Lower lobe of right lung (tissue), 2 donors: ENCODE data around the gene LAMA2. TPM values are rescaled to one million over a fixed set of nuclear protein-coding genes. Genes with fewer than 3 reads are reported as not detected.

Experiments
- ATAC-seq, 2 donors: fragments of 200-7000 bp; cut with Tn5 transposase; one replicate each; pipeline ENCODE4 v1.9.1; 2020 to 2022; ENCODE audit warnings: mild to moderate bottlenecking in 2 of 2, moderate library complexity in 2 of 2
- DNase-seq: peaks from one replicate; pipeline ENCODE4 v3.0.0-alpha.2; 2020
- H3K27ac ChIP-seq: fragments of 200-600 bp; one replicate; pipeline ENCODE4 v1.8.0; 2022
- H3K27me3 ChIP-seq: fragments of 200-600 bp; one replicate; pipeline ENCODE4 v1.8.0; 2022; ENCODE audit warnings: low read depth
- H3K36me3 ChIP-seq: fragments of 200-600 bp; one replicate; pipeline ENCODE4 v1.8.0; 2022; ENCODE audit warnings: mild to moderate bottlenecking
- H3K4me1 ChIP-seq: fragments of 200-600 bp; one replicate; pipeline ENCODE4 v1.8.0; 2022
- H3K4me3 ChIP-seq: fragments of 200-600 bp; one replicate; pipeline ENCODE4 v1.8.0; 2022; ENCODE audit warnings: mild to moderate bottlenecking
- H3K9me3 ChIP-seq: fragments of 200-600 bp; one replicate; pipeline ENCODE4 v1.8.0; 2022
- intact Hi-C: fragments of 100-400 bp; cut with DNase I; formaldehyde crosslinking; loops from one replicate; pipeline ENCODE4 v1.11.0; 2022
- total RNA-seq: library from RNA; stranded (reverse); fragmentation: NEBNext Ultra II Directional; extraction: Animal tissue kit (Norgen Biotek cat#: 25700); gene quantifications from one replicate; pipeline ENCODE4 v1.2.1, GENCODE V29; 2021
- TF ChIP-seq, protein P1 (sequence below): fragments of 200-600 bp; IDR thresholded peaks from one replicate; pipeline ENCODE4 v1.8.0; 2022; ENCODE audit warnings: antibody characterized with exemption, mild to moderate bottlenecking
- donor health status: DM: no; HTN: yes; CAD: no; lungs with severe emphysema.

LAMA2 gene
- total RNA-seq, 1 donor from 2014 or later = 49.6 TPM

GRCh38 chr6:129491436-129491835, 608.5 kb downstream of the LAMA2 start:
- Histone ChIP-seq H3K36me3 (peaks cover 9% of the 10 kb centered on the region), H3K4me3 (no peak overlapping the region), H3K27ac (peak overlapping the region; percentile 87), H3K27me3 (no peaks in the 10 kb centered on the region), H3K9me3 (no peaks in the 10 kb centered on the region), H3K4me1 (peaks cover 23% of the 10 kb centered on the region)
- DNase-seq (no peak), ATAC-seq (peak; percentile 6 to 54)
- TF ChIP-seq, protein P1, sequence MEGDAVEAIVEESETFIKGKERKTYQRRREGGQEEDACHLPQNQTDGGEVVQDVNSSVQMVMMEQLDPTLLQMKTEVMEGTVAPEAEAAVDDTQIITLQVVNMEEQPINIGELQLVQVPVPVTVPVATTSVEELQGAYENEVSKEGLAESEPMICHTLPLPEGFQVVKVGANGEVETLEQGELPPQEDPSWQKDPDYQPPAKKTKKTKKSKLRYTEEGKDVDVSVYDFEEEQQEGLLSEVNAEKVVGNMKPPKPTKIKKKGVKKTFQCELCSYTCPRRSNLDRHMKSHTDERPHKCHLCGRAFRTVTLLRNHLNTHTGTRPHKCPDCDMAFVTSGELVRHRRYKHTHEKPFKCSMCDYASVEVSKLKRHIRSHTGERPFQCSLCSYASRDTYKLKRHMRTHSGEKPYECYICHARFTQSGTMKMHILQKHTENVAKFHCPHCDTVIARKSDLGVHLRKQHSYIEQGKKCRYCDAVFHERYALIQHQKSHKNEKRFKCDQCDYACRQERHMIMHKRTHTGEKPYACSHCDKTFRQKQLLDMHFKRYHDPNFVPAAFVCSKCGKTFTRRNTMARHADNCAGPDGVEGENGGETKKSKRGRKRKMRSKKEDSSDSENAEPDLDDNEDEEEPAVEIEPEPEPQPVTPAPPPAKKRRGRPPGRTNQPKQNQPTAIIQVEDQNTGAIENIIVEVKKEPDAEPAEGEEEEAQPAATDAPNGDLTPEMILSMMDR = no peak
- intact Hi-C loops = no loop called here

DNA sequence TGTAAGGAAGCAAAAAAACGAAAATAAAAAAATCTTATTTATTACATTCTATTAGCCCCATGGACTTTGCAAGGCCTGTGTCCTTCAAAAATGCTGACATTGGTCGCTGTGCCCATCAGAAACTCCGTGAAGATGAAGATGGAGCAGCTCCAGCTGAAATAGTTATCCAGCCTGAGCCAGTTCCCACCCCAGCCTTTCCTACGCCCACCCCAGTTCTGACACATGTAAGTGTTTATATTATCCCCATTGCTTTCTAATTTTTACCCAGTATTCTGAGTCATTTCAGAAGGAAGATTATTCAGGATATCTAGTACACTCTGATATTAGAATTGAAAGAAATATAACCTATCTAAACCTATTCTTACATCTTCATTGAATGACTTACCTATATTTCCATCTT, 609.3 kb downstream of the LAMA2 start:
- no peak for DNase-seq
- no peak for ATAC-seq
- H3K9me3 ChIP-seq = no peaks in the 10 kb centered on the region
- H3K36me3 ChIP-seq = peaks cover 8% of the 10 kb centered on the region
- H3K4me1 ChIP-seq = peaks cover 23% of the 10 kb centered on the region
- intact Hi-C loops = no loop called here
- H3K27me3 ChIP-seq = no peaks in the 10 kb centered on the region
- no peak overlapping the region for H3K27ac ChIP-seq
- TF ChIP-seq, protein P1 = no peak
- no peak overlapping the region for H3K4me3 ChIP-seq

DNA sequence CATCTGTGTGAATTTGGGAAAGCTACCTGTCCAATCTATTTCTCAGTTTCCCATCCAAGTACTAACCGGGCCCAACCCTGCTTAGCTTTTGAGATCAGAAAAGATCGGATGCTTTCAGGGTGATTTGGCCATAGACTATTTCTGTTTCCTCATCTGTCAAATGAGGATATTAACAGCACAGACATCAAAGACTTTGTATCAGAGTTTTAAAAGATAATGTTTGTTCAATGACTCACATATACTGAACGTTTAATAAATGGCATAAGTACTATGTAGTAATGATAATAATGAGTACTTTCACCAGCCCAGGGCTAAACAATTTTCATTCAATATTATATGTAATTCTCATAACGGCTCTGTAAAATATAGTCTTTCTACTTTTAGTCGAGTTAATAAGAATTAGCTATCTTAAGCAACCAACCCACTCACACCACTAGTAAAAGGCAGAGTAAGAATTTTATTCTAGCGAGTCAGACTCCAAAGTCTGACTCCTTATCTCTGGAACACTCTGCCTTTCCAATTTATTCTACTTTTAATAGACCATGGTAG, 610.5 kb downstream of the LAMA2 start:
- Histone ChIP-seq H3K27me3 (no peaks in the 10 kb centered on the region), H3K4me1 (peaks cover 23% of the 10 kb centered on the region), H3K27ac (no peak overlapping the region), H3K36me3 (peaks cover 8% of the 10 kb centered on the region), H3K4me3 (no peak overlapping the region), H3K9me3 (no peaks in the 10 kb centered on the region)
- intact Hi-C loops = no loop called here
- DNase-seq (no peak), ATAC-seq (no peak)
- TF ChIP-seq, protein P1 = no peak

DNA sequence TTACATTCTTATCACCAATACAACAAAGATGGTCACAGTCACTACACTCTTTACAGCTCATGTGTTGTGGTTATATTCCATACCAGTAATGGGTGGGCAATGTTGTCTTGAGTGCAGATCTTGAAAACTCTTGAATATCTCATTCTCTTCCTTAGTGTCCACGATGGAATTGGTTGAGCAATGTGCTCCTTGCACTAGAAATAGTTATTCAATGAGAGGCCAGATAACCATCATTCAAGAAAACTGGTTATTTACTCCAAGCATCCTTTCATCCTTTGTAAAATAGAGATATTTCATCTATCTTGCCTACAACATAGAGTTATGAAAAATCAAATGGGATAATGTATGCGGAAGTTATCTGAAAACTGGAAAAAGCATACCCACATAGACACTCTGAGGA, 611.2 kb downstream of the LAMA2 start:
- DNase-seq (no peak), ATAC-seq (no peak)
- Histone ChIP-seq H3K9me3 (no peaks in the 10 kb centered on the region), H3K4me3 (no peak overlapping the region), H3K27ac (no peak overlapping the region), H3K27me3 (no peaks in the 10 kb centered on the region), H3K36me3 (peaks cover 8% of the 10 kb centered on the region), H3K4me1 (peaks cover 29% of the 10 kb centered on the region)
- TF ChIP-seq, protein P1 = no peak
- intact Hi-C loops = no loop called here

DNA sequence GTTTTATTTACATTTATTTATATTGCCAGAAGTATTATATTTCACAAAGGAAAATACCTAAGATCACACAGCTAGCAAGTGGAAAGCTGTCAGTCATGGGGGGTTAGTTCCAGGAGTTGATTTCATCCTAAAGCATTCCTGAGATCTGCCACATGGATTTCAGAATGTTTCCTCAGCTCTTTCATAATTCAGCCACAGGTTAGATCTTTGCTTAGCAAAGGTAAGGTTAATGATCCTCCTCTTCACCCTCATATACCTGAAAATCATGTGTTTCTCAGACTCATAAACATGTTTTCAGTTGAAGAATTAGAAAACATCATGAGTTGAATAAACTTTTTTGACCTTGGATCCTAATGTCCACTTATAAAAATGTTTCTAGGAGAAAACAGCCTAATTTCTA, 611.6 kb downstream of the LAMA2 start:
- Histone ChIP-seq H3K27ac (no peak overlapping the region), H3K36me3 (peaks cover 8% of the 10 kb centered on the region), H3K9me3 (no peaks in the 10 kb centered on the region), H3K27me3 (no peaks in the 10 kb centered on the region), H3K4me3 (no peak overlapping the region), H3K4me1 (peaks cover 34% of the 10 kb centered on the region)
- DNase-seq (no peak), ATAC-seq (no peak)
- intact Hi-C loops = no loop called here
- TF ChIP-seq, protein P1 = no peak

GRCh38 chr6:129495652-129496051, 612.7 kb downstream of the LAMA2 start:
- H3K4me1 ChIP-seq = peaks cover 27% of the 10 kb centered on the region
- H3K27me3 ChIP-seq = no peaks in the 10 kb centered on the region
- peaks cover 8% of the 10 kb centered on the region for H3K36me3 ChIP-seq
- TF ChIP-seq, protein P1 = no peak
- no peaks in the 10 kb centered on the region for H3K9me3 ChIP-seq
- intact Hi-C loops = no loop called here
- ATAC-seq = no peak
- DNase-seq = no peak
- no peak overlapping the region for H3K4me3 ChIP-seq
- no peak overlapping the region for H3K27ac ChIP-seq
